ENCODE results near the gene PAK4. TPM values are rescaled to one million over a fixed set of nuclear protein-coding genes. Genes with fewer than 3 reads are reported as not detected.

Gene PAK4
- total and polyA plus RNA-seq, 12 donors, result 7.2 to 61.0 (median 23.8) TPM

- Histone ChIP-seq H3K4me3 (no peak overlapping the region), H3K9me3 (replicated peaks in 1 of 3) (no peaks in the 10 kb centered on the region), H3K4me1 (replicated peaks in 1 of 2) (no peaks in the 10 kb centered on the region), H3K27ac (no peak overlapping the region), H3K36me3 (replicated peaks in 1 of 2) (no peaks in the 10 kb centered on the region), H3K27me3 (peaks cover 30% of the 10 kb centered on the region)
- 55 to 66% (median 62%) methylated on average over 7 to 9 of the region's 9 CpGs for WGBS, 4 donors
- intact Hi-C loops (cut with DNase I), result no loop called here
- TF ChIP-seq CTCF (IDR thresholded peaks at IDR 0.05) (no peak), POLR2A (IDR thresholded peaks at IDR 0.05) (no peak)
- no peak for DNase-seq
Observed at GRCh38 chr19:39194832-39195542, 69.4 kb downstream of the PAK4 start.

DNA sequence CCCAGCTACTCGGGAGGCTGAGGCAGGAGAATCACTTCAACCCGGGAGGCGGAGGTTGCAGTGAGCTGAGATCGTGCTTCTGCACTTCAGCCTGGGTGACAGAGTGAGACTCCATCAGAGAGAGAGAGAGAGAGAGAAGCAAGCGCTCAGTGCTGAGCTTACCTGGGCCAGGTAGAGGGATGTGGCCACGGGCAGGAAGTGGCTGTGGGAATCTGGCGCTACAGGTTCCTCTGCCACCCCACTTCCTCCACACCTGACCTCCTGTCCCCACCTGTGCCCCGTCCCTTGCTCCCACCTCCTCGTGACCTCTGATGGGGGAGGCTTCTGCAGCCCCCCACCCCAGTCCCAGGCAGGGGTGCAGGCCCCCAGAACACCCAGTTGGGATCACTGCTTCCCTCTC, 70.2 kb downstream of the PAK4 start:
- intact Hi-C loops (cut with DNase I), result no loop called here
- WGBS, 4 donors, result 56 to 81% (median 68%) methylated on average over 4 to 9 of the region's 9 CpGs
- H3K36me3 ChIP-seq (replicated peaks in 1 of 2), result no peaks in the 10 kb centered on the region
- no peak overlapping the region for H3K4me3 ChIP-seq
- H3K9me3 ChIP-seq (replicated peaks in 1 of 3), result no peaks in the 10 kb centered on the region
- H3K27ac ChIP-seq, result no peak overlapping the region
- DNase-seq, result no peak
- H3K4me1 ChIP-seq (replicated peaks in 1 of 2), result no peaks in the 10 kb centered on the region
- TF ChIP-seq CTCF (IDR thresholded peaks at IDR 0.05) (no peak), POLR2A (IDR thresholded peaks at IDR 0.05) (no peak)
- peaks cover 30% of the 10 kb centered on the region for H3K27me3 ChIP-seq

- 26 to 43% (median 36%) methylated on average over 3 to 7 of the region's 7 CpGs for WGBS, 4 donors
- no peak for TF ChIP-seq CTCF (IDR thresholded peaks at IDR 0.05)
- no peak for TF ChIP-seq POLR2A (IDR thresholded peaks at IDR 0.05)
- DNase-seq, result no peak
- Histone ChIP-seq H3K27me3 (peaks cover 30% of the 10 kb centered on the region), H3K9me3 (replicated peaks in 1 of 3) (no peaks in the 10 kb centered on the region), H3K36me3 (replicated peaks in 1 of 2) (no peaks in the 10 kb centered on the region), H3K4me3 (no peak overlapping the region), H3K4me1 (replicated peaks in 1 of 2) (no peaks in the 10 kb centered on the region), H3K27ac (no peak overlapping the region)
- intact Hi-C loops (cut with DNase I), result no loop called here
Observed at GRCh38 chr19:39196320-39196719, 70.7 kb downstream of the PAK4 start.

- Histone ChIP-seq H3K27ac (no peak within 1 kb of the TSS), H3K36me3 (replicated peaks in 1 of 2) (no peaks in the 10 kb centered on the region), H3K27me3 (peaks cover 30% of the 10 kb centered on the region), H3K4me3 (no peak within 1 kb of the TSS), H3K9me3 (replicated peaks in 1 of 3) (no peaks in the 10 kb centered on the region), H3K4me1 (replicated peaks in 1 of 2) (no peaks in the 10 kb centered on the region)
- 13 to 21% (median 19%) methylated on average over 13 to 51 of the region's 51 CpGs for WGBS, 4 donors
- no peak for DNase-seq
- TF ChIP-seq POLR2A (IDR thresholded peaks at IDR 0.05) (no peak), CTCF (IDR thresholded peaks at IDR 0.05) (no peak)
- intact Hi-C loops (cut with DNase I), result no loop called here
Observed at GRCh38 chr19:39196860-39197562, 71.4 kb downstream of the PAK4 start, which contains the start of gene NCCRP1. TSS of gene NCCRP1 (plus strand) at chr19:39196964. CDS start at chr19:39196983, 19 bp downstream.
